Brain microvascular endothelial cell (primary cell): ENCODE measurements around the gene OPN1MW3.
"Not testable (repeated sequence)": the region's sequence is repeated elsewhere in the genome, so short reads cannot be mapped to it uniquely, and the experiment has no call there.

Experiments used
- DNase-seq: peaks from one replicate; pipeline ENCODE4 v3.0.0-alpha.2; 2020
- H3K27ac ChIP-seq: fragments of 250-450 bp; sonication (Bioruptor Pico); 2 replicates; pipeline ENCODE4 v1.5.1; 2020; ENCODE audit warnings: mild to moderate bottlenecking, moderate library complexity
- H3K27me3 ChIP-seq: fragments of 250-450 bp; sonication (Bioruptor Pico); replicated peaks from 2 replicates; pipeline ENCODE4 v1.5.1; 2020; ENCODE audit warnings: mild to moderate bottlenecking
- H3K36me3 ChIP-seq: fragments of 250-450 bp; sonication (Bioruptor Pico); replicated peaks from 2 replicates; pipeline ENCODE4 v1.5.1; 2020; ENCODE audit warnings: mild to moderate bottlenecking
- H3K4me3 ChIP-seq: 2 replicates; pipeline ENCODE4 v1.5.1; 2011; ENCODE audit warnings: low read depth, mild to moderate bottlenecking, control low read depth, low read length, moderate library complexity
- in situ Hi-C: cut with HindIII; loops from 2 replicates; pipeline ENCODE4 v1.10.0; 2017; ENCODE audit warnings: low sequenced_read_pairs, low pct_ligation_motif_present

Gene OPN1MW3

DNA sequence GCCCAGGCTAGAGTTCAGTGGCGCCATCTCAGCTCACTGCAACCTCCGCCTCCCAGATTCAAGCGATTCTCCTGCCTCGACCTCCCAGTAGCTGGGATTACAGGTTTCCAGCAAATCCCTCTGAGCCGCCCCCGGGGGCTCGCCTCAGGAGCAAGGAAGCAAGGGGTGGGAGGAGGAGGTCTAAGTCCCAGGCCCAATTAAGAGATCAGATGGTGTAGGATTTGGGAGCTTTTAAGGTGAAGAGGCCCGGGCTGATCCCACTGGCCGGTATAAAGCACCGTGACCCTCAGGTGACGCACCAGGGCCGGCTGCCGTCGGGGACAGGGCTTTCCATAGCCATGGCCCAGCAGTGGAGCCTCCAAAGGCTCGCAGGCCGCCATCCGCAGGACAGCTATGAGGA lies at the start of gene OPN1MW3:
Gene OPN1MW3 (plus strand): TSS at position 301 of the 400 bp plus-strand sequence. CDS start 38 bp downstream, at position 339.
- DNase-seq: not testable (repeated sequence)

DNA sequence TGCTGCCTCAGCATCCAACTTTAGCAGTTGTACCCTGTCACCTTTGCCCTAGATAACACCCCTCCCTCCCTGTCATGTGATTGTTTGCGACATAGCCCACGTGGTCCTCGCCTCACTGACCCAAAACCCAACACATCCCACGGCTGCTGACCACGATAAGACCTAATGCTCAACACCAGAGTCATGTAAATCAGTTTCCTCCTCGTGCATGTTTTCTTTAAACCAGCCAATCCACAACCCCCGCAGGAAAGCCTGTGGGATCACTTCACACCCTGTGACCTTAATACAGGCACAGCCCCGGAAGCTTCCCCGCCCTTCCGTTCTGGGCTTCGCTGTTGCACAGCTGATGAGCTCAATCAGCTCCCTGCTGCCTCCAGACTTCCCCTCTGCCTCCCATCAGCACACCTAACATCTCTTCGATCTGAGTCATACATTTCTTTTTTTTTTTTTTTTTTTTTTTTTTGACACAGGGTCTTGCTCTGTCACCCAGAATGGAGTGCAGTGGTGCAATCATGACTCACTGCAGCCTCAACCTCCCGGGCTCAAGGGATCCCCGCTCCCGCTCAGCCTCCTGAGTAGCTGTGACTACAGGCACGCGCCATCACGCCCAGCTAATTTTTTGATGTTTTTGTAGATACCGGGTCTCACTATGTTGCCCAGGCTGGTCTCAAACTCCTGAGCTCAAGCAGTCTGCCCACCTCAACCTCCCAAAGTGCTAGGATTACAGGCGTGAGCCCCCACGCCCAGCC lies 47.5 kb upstream of the OPN1MW3 start:
- DNase-seq, H3K4me3 ChIP-seq, H3K27me3 ChIP-seq, in situ Hi-C loops, H3K27ac ChIP-seq, H3K36me3 ChIP-seq: not testable (repeated sequence)

More for the DNA sequence above, at the start of gene OPN1MW3:
- H3K27me3 ChIP-seq, H3K4me3 ChIP-seq, in situ Hi-C loops, H3K27ac ChIP-seq, H3K36me3 ChIP-seq: not testable (repeated sequence)

DNA sequence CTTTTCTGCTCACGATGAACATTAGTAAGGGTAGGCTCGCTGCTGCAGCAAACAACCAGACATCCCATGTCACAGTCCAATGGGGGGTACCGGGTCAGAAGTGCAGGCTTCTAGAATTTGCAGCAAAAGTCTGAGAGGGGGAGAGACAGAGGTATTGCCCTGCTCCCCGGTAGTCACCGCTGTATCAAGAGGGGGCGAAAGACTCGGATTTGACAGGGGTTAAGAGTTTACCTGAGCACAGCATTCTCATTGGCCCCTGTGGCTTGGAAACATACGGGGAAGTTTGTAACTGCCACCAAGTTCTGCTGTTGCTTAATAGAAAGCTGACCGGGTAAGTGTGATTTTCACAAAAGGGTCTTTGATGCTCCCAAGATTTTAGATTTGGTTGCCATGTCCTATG lies 46.3 kb upstream of the OPN1MW3 start:
- H3K4me3 ChIP-seq, DNase-seq, in situ Hi-C loops, H3K36me3 ChIP-seq, H3K27me3 ChIP-seq, H3K27ac ChIP-seq: not testable (repeated sequence)

DNA sequence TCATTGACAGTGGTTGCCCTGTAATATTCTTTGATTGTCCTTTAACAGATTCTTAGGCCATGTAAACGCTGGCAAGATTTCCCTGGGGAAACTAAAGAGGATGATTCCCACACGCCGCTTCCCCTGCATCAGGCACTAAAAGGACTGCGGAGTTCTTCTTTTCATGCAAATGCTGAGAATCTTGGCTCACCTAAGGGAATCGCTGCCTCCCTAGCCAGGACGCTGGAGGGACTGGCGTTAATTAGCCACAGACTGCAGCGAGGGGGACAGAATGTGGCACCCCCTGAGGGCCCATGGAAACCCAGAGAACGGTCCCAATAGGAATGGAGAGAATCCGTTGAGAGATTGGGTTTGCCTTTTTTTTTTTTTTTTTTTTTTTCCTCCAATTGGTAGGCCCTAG lies 45.9 kb upstream of the OPN1MW3 start:
- H3K27ac ChIP-seq, DNase-seq, H3K36me3 ChIP-seq, H3K4me3 ChIP-seq, in situ Hi-C loops, H3K27me3 ChIP-seq: not testable (repeated sequence)

DNA sequence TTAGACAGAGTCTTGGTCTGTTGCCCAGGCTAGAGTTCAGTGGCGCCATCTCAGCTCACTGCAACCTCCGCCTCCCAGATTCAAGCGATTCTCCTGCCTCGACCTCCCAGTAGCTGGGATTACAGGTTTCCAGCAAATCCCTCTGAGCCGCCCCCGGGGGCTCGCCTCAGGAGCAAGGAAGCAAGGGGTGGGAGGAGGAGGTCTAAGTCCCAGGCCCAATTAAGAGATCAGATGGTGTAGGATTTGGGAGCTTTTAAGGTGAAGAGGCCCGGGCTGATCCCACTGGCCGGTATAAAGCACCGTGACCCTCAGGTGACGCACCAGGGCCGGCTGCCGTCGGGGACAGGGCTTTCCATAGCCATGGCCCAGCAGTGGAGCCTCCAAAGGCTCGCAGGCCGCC lies 37.9 kb upstream of the OPN1MW3 start, which contains the start of gene OPN1MW2:
Gene OPN1MW2 (plus strand): TSS at position 301 of the 400 bp plus-strand sequence. CDS start 60 bp downstream, at position 361.
- DNase-seq, H3K4me3 ChIP-seq, in situ Hi-C loops, H3K27ac ChIP-seq, H3K36me3 ChIP-seq, H3K27me3 ChIP-seq: not testable (repeated sequence)

DNA sequence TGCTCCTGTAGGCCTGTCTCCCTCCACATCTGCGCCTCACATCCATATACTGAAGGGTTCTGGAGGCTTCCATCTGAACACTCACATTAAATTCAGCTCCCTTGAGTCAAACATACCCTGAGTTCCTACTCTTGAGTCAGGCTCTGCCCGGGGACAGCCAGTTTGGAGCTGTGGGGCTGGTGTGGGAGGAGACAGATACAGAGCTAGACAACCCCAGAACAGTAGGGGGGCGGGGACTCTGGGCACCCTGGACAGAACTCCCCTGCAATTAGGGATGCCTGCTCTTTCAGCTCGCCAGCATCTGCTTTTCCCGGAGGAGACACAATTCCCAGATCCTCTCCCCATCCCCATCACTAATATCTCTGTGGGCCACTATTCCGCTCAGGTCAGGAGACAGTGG lies 32.1 kb upstream of the OPN1MW3 start:
- H3K36me3 ChIP-seq, H3K27me3 ChIP-seq, H3K4me3 ChIP-seq, H3K27ac ChIP-seq, DNase-seq, in situ Hi-C loops: not testable (repeated sequence)

DNA sequence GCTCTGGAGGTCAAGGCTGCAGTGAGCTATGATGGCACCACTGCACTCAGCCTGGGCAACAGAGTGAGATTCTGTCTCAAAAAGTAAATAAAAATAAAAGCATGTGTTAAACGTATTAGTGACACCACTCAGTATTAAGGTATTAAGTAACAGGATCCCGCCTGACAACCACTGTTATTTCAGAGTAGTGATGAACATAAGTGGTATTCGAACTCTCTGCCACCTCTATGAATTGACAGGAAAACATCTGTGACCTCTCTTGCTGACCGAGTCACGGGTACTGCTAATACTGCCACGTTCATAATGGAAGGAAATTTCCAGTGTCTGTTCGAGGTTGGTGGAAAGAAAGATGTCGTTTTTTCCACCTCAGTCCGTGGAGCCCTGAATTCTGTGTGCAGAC lies 30.7 kb upstream of the OPN1MW3 start:
- H3K4me3 ChIP-seq, H3K36me3 ChIP-seq, DNase-seq, H3K27me3 ChIP-seq, in situ Hi-C loops, H3K27ac ChIP-seq: not testable (repeated sequence)

DNA sequence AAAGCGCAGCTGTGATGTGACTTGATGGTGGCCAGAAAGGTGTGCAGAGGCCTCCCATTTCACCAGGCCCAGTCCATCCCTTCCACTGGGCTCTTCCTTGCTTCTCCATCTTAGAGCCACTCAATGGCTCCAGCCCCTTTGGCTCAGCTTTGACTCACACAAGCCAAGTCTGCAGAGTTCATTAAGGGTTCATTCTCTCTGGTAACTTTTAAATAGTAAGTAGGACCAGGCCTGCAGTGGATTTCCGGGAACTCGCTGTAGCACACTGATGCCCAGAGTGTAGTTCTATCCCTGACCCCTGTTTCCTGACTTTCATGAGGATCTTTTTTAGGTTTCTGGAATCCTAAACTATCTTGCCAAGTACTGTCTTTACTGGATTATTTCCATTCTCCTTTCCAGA lies 25.9 kb upstream of the OPN1MW3 start:
- H3K36me3 ChIP-seq, DNase-seq, H3K27me3 ChIP-seq, H3K4me3 ChIP-seq, H3K27ac ChIP-seq, in situ Hi-C loops: not testable (repeated sequence)

DNA sequence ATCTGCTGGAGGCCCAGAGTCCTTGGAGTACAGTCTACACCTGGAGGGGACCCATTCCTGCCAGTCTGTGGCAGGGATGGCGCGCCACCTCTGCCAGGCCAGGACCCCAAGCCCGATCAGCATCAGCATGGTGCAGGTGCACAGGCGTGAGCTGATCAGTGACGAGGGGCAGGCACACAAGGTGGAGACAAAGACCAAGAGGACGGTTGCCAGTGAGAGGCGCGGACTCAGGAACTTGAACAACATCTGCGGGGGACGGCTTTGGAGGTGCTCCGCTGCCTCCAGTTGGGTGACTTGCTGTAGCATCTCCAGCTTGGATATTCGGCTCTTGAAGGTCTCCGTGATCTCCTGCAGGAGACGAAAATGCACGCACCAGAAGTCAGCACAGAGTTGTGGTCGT lies 23.8 kb upstream of the OPN1MW3 start:
- H3K27ac ChIP-seq, H3K4me3 ChIP-seq, in situ Hi-C loops, H3K36me3 ChIP-seq, DNase-seq, H3K27me3 ChIP-seq: not testable (repeated sequence)

DNA sequence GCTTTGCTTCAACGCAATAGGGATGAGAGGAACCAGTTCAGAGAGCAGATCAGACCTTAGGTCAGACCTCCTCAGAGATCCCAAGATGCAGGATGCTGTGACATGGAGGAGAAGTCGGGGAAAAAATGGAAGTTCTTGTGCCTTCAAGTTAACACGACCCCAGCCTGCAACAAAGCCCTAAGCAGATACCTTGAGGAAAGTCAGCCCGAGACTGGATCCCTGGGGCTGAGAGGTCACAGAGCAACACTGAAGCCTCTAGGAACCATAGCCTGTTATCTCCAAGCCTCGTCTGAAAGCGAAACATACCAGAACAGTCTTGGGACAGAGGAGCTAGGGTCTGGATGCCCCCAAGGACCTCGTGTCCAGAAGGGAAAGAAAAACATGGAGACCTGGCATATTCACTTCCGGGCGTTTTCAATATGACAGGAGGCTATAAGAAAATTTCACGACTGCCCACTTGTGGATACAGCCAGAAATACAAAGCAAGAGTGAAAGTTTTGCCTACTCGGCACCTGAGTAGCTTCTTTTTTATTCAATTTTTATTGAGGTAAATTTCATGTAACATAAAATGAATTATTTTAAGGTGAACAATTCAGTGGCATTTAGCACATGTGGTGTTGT lies 18.3 kb upstream of the OPN1MW3 start:
- H3K36me3 ChIP-seq, H3K27ac ChIP-seq, DNase-seq, in situ Hi-C loops, H3K27me3 ChIP-seq, H3K4me3 ChIP-seq: not testable (repeated sequence)

DNA sequence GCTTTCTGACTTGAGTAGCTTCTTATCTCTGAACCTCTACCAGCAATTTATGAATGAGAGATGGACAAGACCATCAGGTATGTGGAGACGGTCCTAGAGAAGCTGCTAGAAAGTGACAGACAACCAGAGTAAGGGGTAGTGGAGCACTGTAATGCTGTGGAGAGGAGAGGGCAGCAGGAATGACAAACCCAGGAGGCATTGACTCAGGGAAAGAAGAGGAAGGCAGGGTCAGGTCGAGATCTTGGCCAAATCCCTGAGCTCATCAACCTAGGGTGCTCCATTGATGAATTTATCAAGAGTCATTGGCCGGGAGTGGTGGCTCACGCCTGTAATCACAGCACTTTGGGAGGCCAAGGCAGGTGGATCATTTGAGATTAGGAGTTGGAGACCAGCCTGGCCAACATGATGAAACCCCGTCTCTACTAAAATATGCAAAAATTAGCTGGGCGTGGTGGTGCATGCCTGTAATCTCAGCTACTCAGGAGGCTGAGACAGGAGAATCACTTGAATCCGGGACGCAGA lies 17.3 kb upstream of the OPN1MW3 start:
- in situ Hi-C loops, H3K36me3 ChIP-seq, H3K4me3 ChIP-seq, H3K27ac ChIP-seq, DNase-seq, H3K27me3 ChIP-seq: not testable (repeated sequence)

DNA sequence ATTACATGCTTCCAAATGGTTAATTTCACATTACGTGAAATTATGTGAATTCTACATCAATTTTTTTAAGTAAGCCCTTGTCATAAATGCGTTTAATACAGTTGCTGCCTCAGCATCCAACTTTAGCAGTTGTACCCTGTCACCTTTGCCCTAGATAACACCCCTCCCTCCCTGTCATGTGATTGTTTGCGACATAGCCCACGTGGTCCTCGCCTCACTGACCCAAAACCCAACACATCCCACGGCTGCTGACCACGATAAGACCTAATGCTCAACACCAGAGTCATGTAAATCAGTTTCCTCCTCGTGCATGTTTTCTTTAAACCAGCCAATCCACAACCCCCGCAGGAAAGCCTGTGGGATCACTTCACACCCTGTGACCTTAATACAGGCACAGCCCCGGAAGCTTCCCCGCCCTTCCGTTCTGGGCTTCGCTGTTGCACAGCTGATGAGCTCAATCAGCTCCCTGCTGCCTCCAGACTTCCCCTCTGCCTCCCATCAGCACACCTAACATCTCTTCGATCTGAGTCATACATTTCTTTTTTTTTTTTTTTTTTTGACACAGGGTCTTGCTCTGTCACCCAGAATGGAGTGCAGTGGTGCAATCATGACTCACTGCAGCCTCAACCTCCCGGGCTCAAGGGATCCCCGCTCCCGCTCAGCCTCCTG lies 9.9 kb upstream of the OPN1MW3 start:
- H3K4me3 ChIP-seq, DNase-seq, H3K27me3 ChIP-seq, H3K36me3 ChIP-seq, H3K27ac ChIP-seq, in situ Hi-C loops: not testable (repeated sequence)

DNA sequence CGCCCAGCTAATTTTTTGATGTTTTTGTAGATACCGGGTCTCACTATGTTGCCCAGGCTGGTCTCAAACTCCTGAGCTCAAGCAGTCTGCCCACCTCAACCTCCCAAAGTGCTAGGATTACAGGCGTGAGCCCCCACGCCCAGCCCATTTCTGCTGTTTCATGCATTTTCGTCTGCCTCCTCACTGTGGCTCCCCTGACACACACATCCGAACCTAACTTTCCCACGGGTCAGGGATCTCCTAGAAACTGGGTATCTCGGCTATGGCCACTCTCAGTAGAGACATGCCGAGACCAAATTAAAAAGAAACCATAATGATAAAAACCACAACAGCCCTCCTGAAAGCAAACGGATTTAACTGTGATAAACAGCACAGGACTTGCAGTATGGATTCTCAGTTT lies 9.3 kb upstream of the OPN1MW3 start:
- H3K27me3 ChIP-seq, DNase-seq, in situ Hi-C loops, H3K36me3 ChIP-seq, H3K27ac ChIP-seq, H3K4me3 ChIP-seq: not testable (repeated sequence)

DNA sequence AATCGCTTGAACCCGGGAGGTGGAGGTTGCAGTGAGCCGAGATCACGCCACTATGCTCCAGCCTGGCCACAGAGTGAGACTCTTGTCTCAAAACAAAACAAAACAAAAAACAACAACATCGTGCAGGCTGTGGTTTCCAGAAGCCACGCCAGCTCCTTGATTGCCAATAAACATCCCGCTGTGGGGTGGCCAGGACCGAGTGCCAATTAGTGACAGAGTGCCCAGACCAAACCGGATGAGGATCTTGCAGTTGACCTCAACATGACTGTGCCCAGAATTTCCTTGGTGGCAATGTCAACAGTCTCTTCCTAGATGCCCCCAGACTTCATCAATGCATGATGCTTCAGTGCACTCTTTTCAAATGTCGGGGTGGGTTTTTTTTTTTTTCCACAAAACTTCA lies 1.3 kb downstream of the OPN1MW3 start:
- DNase-seq, in situ Hi-C loops, H3K27ac ChIP-seq, H3K36me3 ChIP-seq, H3K27me3 ChIP-seq, H3K4me3 ChIP-seq: not testable (repeated sequence)
